Stimulated activated CD8-positive, alpha-beta memory T cell treated with anti-CD3 and anti-CD28 coated beads, Interleukin-12 subunit alpha, Interleukin-12 subunit beta, amount 100 ng/mL, for 24 hours (primary cell): Measurements from ENCODE around the gene COL5A1.

Source experiments
- DNase-seq: peaks from one replicate; pipeline ENCODE4 v3.0.0-alpha.2; 2020; ENCODE audit errors: extremely low read depth

COL5A1 gene

DNA sequence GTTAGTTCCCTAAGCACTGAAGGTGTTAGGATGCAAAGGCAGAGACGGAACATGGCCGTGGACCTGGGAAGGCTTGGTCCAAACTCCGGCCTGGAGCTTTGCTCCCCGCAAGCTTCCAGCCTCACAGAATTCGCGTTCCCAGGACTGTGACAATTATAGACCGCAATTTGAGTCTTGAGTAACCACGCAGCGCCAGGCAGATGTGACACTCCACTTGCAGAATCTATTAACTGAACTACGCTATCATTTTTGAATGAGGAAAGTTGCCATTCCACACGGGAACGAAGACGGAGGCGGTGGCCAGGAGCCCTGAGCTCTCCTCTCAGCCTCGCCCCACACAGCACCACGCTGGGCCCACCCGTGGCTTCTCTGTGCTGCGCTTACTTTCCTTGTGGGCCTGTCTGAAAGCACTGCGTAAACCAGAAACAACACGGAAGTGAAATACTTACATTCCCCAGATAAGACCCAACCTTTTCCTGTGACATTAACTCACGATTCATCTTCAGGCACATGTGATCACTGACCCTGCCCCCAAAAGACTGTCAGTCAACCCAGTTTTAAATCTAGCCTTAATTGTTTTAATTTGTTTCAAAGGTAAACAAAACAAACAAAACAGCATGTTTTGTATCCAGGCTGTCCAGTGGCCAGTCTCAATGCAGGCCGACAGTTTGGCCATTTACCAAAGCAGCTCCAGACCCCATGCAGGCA, 16.1 kb upstream of the COL5A1 start:
- no peak for DNase-seq

DNA sequence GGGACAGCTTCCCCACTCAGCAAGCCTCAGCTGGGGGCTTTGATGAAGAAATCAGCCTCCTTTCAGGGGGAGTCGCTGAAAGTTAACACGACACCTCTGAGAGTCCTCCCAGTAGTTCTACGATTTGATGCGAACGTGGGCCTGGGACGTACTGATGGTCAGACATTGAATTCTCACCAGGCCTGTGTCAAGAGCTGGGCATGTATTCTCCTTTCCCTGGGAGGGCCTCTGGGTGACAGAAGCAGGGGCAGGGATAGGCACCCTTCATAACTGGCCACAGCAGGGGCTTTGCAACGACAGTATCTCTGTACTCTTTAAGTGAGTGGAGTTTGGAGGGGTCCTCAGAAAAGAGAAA, 15.6 kb upstream of the COL5A1 start:
- DNase-seq, result no peak

DNA sequence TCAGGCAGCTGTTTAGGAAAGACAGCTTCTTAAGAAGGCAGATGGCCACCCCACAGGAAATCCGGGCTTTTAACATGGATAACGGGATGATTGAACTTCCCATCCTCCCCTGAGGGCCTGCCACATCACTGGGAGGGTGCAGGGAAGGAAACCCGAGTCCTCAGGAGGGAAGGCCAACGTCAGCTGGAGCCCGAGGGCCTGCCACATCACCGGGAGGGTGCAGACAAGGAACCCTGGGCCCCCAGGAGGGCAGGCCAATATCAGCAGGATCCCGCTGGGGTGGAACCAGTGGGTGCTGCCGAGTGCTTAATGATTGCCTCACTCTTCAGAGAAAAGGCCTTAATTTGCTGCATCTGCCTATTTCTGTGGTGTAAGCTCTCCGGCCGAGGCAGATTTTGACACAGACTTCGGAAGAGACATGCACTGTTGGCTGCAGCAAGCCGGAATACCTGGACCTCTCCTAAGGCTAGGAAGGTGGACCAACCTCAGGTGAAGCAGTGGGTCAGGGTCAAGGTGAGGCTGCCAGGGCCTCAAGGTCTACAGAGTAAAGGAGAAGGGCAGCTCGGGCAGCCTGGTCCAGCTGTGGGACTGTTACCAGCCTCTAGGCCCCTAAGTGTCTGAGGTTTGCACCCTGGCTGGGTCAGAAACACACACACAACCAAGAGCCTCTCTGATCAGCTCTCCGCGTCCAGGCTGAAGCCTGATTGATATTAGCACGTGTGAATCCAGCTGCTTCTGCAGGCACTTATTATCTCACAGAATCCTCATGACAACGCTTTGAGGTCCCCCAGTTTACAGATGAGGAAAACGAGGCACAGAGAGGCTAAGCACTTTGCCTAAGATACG, 14.8 kb upstream of the COL5A1 start:
- DNase-seq, result no peak

DNA sequence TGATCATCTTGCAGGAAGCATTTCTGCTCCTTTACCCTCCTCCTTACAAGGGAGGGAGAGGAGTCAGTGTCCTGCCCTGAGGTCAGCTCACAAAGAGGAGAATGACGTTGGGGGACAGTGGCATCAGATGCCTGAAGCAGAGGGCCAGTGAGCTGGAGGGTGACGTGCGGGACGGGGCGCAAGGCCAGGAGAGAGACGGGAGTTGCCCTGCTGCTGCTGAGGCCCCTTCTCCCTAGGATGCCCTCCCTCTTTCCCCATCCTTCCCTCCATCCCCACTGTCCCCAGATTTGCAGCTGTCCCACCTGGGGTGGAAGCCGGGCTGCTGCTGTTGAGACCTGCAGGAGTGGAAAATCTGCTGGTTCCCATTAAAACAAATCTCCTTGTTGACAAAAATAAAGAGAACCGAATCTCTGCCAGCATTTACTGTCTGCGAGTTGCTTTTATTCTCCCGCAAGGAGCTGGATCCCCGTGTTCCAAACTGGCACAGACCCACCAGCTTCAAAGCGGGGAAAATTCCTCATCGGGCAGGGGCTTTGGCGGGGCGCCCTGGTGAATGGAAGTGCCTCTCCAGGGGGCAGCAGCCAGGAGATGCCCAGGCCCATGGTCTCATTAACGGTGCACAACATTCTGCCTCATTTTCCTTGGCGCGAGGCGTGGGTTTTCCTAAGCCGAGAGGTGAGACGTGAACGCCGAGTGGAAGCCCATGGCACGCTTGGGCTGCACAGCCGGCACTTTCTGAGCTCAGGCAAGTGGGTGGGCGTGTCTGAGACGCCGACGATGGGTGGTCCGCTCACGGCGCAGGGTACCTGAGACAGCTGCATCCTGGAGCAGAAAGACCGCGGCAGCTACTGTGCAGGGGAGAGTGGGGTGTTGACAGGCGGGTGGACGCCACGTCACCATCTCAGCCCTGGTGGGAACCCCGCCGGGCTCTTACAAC, 13.9 kb upstream of the COL5A1 start:
- DNase-seq, result no peak

DNA sequence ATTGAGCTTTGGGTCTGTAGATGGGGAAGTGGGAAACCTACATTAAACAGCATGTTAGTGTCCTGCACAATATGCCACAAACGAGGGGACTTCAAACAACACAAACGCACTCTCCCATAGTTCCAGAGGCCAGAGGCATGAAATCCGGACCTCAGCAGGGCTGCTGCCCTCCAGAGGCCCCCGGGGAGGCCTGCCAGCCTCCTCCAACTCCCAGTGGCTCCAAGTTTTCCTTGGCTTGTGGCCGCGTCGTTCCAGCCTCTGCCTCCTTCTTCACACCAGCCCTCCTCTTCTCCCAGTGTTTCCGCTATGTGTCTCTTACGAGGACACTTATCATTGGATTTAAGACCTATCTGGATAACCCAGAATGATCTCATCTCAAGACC, 13.3 kb upstream of the COL5A1 start:
- DNase-seq, result no peak

DNA sequence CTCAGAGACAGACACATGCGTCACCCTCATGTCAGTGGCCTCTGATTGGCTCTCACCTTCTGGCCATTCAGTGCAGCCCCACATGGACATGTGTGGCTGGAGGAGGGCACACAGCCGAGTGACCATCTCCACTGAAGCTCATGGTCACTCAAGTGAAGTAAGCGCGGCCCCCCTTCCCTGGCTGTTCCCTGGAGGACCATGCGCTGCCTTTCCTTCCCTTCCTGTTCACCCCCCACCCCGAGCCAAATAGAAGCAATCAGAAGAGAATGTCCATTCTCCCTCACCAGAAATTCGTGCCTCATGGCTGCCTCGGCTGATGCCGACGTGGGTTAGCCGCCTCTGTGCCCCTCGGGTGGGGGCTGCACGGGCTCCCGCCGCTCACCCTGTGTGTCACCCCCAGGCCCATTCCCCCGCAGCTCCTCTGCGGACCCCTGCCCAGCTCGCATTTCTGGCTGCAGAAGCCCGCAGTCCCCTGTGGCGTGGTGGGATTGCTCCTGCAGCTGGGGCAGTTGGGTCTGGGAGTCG, 12.5 kb upstream of the COL5A1 start:
- no peak for DNase-seq

DNA sequence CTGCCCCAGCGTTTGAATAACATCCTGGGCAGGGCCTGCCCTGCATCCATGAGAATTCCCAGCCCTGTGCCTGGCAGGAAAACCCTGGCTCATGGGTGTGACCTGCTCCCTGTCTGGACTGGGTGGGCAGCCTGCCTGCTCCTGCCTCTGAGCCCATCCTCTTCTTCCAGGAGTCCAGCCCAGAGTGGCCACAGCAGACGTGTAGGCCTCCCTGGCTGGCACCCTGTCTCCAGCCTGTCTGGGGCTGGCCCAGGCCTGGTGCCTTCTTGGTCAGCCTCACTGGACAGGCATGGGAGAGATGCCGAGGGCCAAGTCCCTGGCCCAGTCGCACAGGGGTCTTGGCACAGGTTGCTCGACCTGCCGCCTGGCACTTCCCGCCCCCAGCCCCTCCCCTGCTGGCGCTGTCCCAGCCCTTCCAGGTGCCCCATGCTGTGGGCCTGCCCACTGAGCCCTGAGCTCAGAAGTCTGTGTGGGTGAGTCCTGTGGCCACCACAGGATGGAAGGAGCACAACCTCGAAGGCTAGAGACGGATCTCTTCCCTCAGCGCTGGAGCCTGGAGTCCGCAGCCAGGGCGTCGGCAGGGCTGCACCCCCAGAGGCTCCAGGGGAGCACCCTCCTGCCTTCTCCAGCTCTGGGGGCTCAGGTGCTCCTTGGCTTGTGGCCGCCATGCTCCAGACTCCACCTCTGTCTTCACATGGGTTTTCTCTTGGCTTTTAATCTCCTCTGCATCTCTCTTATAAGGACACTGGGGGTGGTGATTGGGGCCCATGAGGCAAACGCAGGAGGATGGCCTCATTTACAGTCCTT, 11.8 kb upstream of the COL5A1 start:
- no peak for DNase-seq

DNA sequence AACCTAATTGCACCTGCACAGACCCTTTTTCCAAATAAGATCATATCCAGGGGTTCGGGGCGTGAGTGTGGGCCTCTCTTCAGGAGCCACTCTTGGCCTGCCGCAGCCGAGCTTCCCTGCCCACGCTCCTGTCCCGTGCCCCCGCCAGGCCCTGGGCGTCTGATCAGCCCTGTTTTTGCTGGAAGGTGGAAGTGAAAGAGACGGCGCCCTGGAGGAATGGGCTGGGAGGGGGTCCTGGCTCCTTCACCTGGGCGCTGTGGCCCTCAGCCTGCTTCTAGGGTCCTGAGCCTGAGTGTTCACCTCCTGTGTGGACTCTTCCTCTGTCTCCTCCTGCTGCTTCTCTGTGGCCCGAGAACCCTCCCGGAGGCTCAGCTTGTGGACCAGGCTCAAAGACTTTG, 11.2 kb upstream of the COL5A1 start:
- no peak for DNase-seq

DNA sequence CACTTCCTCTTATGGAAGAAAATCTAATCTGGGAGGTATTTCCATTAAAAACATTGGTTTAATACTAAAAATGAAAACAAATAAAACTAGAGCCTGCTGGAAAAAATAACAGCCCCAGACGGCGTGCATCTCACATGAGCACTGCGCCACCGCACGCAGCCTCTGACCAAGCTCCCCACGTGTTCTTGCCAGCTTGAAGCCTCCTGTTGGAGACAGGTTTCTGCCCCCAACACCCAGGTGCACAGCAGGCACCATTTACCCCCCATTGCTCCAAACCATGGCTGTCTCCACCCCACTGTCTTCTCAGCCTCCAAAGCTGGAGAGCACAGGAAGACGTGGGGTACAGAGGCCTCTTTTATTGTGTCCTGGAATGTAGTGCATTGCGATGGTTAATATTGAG, 10.7 kb upstream of the COL5A1 start:
- DNase-seq, result no peak

DNA sequence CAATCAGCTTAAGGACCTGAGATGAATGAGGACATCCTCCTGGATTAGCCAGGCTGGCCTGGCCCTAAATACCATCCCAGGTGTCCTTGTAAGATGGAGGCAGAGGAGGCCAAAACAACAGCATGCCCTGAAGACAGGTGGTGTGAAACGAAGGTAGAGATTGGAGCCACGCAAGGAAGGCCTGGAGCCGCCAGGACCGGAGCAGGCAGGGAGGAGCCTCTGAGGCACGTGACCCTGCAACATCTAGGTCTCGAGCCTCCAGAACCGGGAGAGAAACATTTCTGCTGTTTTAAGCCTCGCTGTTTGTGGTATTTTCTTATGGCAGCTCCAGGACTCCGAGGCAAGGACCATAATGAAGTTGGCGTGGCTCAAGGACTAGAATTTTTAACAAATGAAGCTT, 9.7 kb upstream of the COL5A1 start:
- no peak for DNase-seq

DNA sequence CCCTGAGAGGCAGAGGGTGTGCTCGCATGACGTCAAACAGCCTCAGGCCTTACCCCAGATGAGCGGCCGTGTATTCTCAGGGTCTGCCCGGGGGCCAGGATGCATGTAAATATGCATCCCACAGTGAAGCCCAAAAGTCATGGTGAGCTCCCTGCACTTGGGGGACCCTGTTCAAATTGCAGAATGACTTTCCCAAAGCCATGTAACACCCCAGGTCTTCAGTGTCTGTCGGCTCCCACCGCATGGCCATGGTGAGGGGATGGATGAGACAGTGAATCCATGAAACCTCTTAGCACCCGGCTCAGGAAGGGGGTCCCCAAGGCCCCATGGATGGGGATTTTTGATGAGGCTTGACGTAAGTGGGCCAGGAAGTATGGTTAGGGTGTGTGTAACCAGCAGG, 9.3 kb upstream of the COL5A1 start:
- no peak for DNase-seq

DNA sequence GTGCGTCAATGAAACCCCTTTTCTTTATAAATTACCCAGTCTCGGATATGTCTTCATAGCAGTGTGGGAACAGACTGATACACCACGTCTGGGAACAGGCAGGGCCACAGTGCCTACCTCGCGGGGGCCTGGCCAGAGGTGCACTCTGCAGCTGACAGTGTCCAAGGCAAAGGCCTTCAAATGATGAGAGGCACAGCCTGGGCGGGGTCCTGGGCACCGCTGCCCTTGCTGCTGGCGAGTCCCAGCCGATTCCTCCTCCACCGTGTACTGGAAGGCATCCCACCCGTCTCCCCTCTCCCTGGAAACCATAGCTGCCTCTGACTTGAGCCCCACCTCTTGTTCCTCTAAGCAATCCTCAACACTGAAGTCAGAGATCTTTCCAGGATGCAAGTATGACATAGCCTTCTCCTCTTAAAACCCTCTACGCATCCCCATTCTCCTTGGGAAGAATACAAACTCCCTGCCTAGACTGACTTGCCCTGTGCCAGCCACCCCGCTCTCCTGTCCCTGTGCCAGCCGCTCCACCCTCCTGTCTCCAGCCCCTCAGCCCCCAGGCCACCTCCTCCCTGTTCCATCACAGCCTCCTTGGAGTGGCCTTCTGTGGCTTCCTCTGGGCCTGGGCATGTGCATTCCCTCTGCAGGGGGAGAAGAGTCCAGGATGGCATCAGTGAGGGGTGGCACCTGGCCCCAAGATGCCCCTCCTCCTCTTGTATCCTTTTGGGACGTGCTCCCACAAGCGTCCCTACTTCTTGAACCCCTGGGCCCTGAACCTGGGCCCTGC, 8.1 kb upstream of the COL5A1 start:
- DNase-seq, result no peak

DNA sequence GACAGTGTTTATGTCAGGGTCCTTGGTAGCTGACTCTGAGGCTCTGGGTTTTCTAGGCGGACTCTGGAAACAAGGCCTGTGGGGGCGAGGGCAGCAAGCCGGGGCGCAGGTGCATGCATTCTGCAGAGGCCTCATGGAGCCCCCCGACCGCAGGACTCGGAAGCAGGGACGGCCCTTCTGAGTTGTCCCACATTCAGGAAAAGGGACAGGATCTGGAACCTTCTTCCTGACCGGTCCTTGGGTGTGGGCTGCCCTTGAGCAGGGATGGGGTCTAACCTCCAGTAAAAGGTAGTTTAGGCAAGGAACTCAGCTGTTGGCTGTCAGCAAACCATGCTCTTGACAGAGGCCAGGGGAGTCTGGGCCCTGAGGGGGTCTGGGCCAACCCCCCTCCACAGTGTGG, 7.4 kb upstream of the COL5A1 start:
- no peak for DNase-seq

DNA sequence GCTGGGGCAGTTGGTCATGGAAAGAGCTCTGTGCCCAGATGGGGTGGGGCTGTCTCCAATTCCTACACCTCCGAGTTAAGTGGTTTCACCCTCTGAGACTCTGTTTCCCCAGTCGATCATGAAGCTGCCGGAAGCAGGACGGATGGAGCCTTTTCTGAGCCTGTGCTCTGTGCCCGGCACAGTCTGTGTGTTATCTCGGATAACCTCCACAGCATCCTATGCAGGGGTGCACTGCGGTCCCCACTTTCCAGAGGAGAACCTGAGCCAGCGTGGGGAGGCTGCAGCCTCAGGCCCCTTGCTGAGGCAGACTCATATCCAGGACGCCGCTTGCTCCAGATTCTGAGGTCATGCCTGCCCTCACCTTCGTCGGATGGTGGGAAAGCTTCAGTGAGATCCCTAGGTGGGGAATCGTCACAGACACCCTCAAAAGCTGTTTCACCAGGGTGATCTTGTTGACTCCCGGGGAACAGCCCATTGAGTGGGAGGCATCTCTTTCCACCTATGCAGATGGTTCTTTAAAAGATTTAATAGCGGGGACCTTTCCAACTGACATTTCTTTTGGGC, 6.9 kb upstream of the COL5A1 start:
- no peak for DNase-seq

DNA sequence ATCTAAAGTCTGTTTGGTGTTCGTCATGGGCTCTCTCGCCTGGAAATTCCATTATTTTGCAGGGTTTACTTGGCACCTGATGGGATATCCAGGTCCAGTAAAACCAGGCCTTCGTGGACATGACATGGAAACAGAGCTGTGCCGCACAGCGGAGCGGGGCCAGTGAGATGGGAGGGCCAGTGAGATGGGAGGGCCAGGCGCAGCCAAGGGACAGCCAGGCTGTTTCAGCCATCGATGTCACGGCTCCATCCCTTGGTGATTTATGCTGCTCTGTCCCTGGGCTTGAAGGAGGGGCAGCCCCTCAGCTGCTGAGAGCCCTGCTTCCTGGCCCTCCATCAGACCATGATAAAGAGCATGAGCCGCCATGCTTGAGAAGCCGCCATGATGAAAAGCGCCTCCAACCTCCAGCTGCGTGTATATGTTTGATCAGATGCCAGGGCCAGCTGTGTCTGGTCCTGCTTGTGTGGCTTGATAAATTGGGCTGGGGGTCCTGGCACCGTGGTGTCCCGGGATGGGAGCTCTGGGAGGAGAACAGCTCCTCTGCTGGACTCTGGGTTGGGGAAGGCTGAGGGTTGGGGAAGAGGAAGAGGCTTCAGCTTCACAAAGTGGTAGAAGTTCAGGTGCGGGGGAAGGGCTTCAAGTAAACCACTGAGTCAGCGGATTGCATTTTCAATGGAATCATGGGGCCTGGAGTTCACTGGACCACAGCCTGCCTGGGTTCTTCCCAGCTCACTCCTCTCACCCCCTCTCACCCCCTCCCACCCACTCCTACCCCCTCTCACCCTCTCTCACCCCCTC, 6.1 kb upstream of the COL5A1 start:
- DNase-seq, result no peak

DNA sequence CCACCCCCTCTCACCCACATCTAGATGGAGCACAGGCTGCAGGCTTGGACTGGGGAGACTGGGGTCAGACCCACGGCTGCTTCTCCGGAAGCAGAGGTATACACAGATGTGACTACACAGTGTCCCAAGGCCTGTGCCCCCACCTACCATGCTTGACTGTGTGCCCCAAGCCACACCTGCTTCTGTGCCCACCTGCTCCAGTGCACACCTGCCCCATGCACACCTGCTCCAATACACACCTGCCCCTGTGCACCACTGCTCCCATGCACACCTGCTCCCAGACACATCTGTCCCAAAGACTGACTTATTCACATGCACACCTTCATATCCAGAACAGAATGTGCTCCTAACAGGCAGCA, 5.5 kb upstream of the COL5A1 start:
- no peak for DNase-seq

DNA sequence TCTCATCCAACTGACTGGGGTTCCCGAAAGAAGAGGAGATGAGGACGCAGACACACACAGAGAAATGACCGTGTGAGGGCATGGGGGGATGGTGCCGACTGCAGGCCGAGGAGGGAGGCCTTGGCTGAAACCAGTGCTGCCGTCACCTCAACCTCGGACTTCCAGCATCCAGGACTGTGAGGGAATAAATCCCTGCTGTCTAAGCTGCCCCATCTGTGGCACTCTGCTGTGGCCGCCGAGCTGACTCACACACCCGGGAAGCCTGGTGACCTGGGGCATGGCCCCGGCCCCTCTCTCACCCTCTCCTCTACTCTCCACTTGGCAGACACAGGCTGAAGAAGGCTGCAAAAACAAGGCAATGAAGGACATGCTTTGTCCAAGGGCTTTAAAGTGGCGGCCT, 4.4 kb upstream of the COL5A1 start:
- DNase-seq, result no peak

DNA sequence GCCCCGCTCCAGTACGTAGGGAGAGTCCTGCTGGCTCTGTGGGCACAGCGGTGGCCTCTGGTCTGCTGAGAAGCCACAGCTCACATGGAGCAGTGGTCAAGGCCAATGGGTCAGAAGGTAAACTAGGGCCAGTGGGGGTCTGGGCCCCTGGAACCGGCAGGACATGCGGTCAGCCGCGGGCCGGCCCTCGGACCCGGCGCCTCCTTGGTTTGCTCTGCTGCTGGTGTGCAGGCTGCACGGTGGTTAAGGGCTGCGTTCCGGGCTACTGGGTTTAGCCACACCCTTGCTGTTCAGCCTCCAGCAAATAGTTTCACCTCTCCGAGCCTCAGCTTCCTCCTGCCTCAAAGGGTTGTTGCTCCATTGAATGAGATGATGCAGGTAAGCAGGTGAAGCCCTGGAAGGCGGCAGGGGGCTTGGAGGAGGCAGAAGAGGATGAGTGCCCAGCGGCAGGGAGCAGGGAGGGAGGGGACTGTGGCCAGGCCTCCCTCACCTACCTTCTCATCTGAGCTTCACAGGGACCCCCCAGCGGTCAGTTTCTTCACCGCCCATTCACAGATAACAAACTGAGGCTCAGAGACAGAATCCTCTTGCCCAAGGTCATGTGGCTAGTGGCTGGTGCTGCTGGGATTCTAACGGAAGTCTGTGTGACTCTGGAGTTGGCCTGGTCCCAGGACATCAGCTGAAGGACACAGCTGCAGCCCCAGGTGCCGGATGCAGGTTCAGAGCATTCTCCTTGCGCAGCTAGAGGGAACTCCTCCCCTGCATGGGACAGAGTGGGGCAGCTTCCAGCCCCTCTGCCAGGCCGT, 3.7 kb upstream of the COL5A1 start:
- no peak for DNase-seq
